IPS-15b (cell line): ENCODE results near the gene SVEP1.

ENCODE experiments used
- H3K27me3 ChIP-seq: one replicate; pipeline ENCODE4 v1.6.1; 2013; ENCODE audit warnings: low read length; ENCODE audit not compliant: control insufficient read depth, insufficient read depth
- H3K36me3 ChIP-seq: one replicate; pipeline ENCODE4 v1.6.1; 2013; ENCODE audit warnings: low read length; ENCODE audit not compliant: control insufficient read depth, insufficient read depth
- H3K4me1 ChIP-seq: one replicate; pipeline ENCODE4 v1.6.1; 2013; ENCODE audit warnings: mild to moderate bottlenecking, low read length; ENCODE audit not compliant: control insufficient read depth, insufficient read depth
- H3K4me3 ChIP-seq: one replicate; pipeline ENCODE4 v1.5.1; 2013; ENCODE audit warnings: low read depth, low read length
- H3K9ac ChIP-seq: one replicate; pipeline ENCODE4 v1.6.1; 2013; ENCODE audit warnings: low read depth, mild to moderate bottlenecking, low read length
- H3K9me3 ChIP-seq: one replicate; pipeline ENCODE4 v1.6.1; 2013; ENCODE audit warnings: mild to moderate bottlenecking, low read length; ENCODE audit not compliant: control insufficient read depth, insufficient read depth

The SVEP1 gene

GRCh38 chr9:110575945-110576344, 3.6 kb downstream of the SVEP1 start:
- no peak overlapping the region for H3K4me3 ChIP-seq
- no peaks in the 10 kb centered on the region for H3K9me3 ChIP-seq
- no peaks in the 10 kb centered on the region for H3K36me3 ChIP-seq
- peaks cover 39% of the 10 kb centered on the region for H3K27me3 ChIP-seq
- no peak overlapping the region for H3K9ac ChIP-seq
- H3K4me1 ChIP-seq: peaks cover 5% of the 10 kb centered on the region

- Histone ChIP-seq H3K9me3 (no peaks in the 10 kb centered on the region), H3K9ac (no peak overlapping the region), H3K4me3 (no peak overlapping the region), H3K36me3 (no peaks in the 10 kb centered on the region), H3K27me3 (peaks cover 31% of the 10 kb centered on the region), H3K4me1 (no peaks in the 10 kb centered on the region)
These were observed 4.4 kb downstream of the SVEP1 start for GRCh38 chr9:110575169-110575568.

GRCh38 chr9:110573305-110573704, 6.2 kb downstream of the SVEP1 start:
- H3K4me1 ChIP-seq: no peaks in the 10 kb centered on the region
- no peaks in the 10 kb centered on the region for H3K9me3 ChIP-seq
- H3K27me3 ChIP-seq: peaks cover 15% of the 10 kb centered on the region

GRCh38 chr9:110571801-110572483, 7.6 kb downstream of the SVEP1 start:
- peaks cover 1% of the 10 kb centered on the region for H3K27me3 ChIP-seq
- no peak overlapping the region for H3K9ac ChIP-seq
- no peak overlapping the region for H3K4me3 ChIP-seq
- no peaks in the 10 kb centered on the region for H3K36me3 ChIP-seq
- H3K4me1 ChIP-seq: no peaks in the 10 kb centered on the region
- no peaks in the 10 kb centered on the region for H3K9me3 ChIP-seq

More at GRCh38 chr9:110573305-110573704, 6.2 kb downstream of the SVEP1 start:
- Histone ChIP-seq H3K36me3 (no peaks in the 10 kb centered on the region), H3K9ac (no peak overlapping the region), H3K4me3 (no peak overlapping the region)

GRCh38 chr9:110566156-110566555, 13.4 kb downstream of the SVEP1 start:
- no peaks in the 10 kb centered on the region for H3K4me1 ChIP-seq
- H3K9me3 ChIP-seq: no peaks in the 10 kb centered on the region
- H3K27me3 ChIP-seq: no peaks in the 10 kb centered on the region
- H3K36me3 ChIP-seq: no peaks in the 10 kb centered on the region
- H3K4me3 ChIP-seq: no peak overlapping the region
- H3K9ac ChIP-seq: no peak overlapping the region

- no peak overlapping the region for H3K9ac ChIP-seq
- no peak overlapping the region for H3K4me3 ChIP-seq
- no peaks in the 10 kb centered on the region for H3K4me1 ChIP-seq
- no peaks in the 10 kb centered on the region for H3K9me3 ChIP-seq
- H3K27me3 ChIP-seq: no peaks in the 10 kb centered on the region
- H3K36me3 ChIP-seq: no peaks in the 10 kb centered on the region
These were observed 17.7 kb downstream of the SVEP1 start for GRCh38 chr9:110561826-110562225.

- Histone ChIP-seq H3K4me1 (no peaks in the 10 kb centered on the region), H3K27me3 (no peaks in the 10 kb centered on the region), H3K9me3 (no peaks in the 10 kb centered on the region), H3K36me3 (no peaks in the 10 kb centered on the region), H3K9ac (no peak overlapping the region), H3K4me3 (no peak overlapping the region)
These were observed 19.7 kb downstream of the SVEP1 start for GRCh38 chr9:110559869-110560268.

- Histone ChIP-seq H3K9ac (no peak overlapping the region), H3K4me3 (no peak overlapping the region), H3K27me3 (no peaks in the 10 kb centered on the region), H3K36me3 (no peaks in the 10 kb centered on the region), H3K4me1 (no peaks in the 10 kb centered on the region), H3K9me3 (no peaks in the 10 kb centered on the region)
These were observed 23.8 kb downstream of the SVEP1 start for GRCh38 chr9:110555551-110556331.

- H3K27me3 ChIP-seq: no peaks in the 10 kb centered on the region
- no peak overlapping the region for H3K9ac ChIP-seq
- no peaks in the 10 kb centered on the region for H3K36me3 ChIP-seq
- no peaks in the 10 kb centered on the region for H3K9me3 ChIP-seq
- no peak overlapping the region for H3K4me3 ChIP-seq
- H3K4me1 ChIP-seq: peaks cover 8% of the 10 kb centered on the region
These were observed 33.1 kb downstream of the SVEP1 start for GRCh38 chr9:110546411-110546871.

GRCh38 chr9:110545705-110546104, 33.8 kb downstream of the SVEP1 start:
- H3K36me3 ChIP-seq: no peaks in the 10 kb centered on the region
- H3K9me3 ChIP-seq: no peaks in the 10 kb centered on the region
- no peaks in the 10 kb centered on the region for H3K27me3 ChIP-seq
- H3K4me1 ChIP-seq: peaks cover 8% of the 10 kb centered on the region
- no peak overlapping the region for H3K9ac ChIP-seq
- no peak overlapping the region for H3K4me3 ChIP-seq

- H3K27me3 ChIP-seq: no peaks in the 10 kb centered on the region
- H3K9ac ChIP-seq: peak overlapping the region; percentile 56
- H3K4me1 ChIP-seq: peaks cover 8% of the 10 kb centered on the region
- H3K9me3 ChIP-seq: no peaks in the 10 kb centered on the region
- H3K4me3 ChIP-seq: no peak overlapping the region
- no peaks in the 10 kb centered on the region for H3K36me3 ChIP-seq
These were observed 35.9 kb downstream of the SVEP1 start for GRCh38 chr9:110543631-110544051.

GRCh38 chr9:110541950-110542349, 37.6 kb downstream of the SVEP1 start:
- H3K4me1 ChIP-seq: peaks cover 8% of the 10 kb centered on the region
- H3K4me3 ChIP-seq: no peak overlapping the region
- no peaks in the 10 kb centered on the region for H3K27me3 ChIP-seq
- H3K36me3 ChIP-seq: no peaks in the 10 kb centered on the region
- no peak overlapping the region for H3K9ac ChIP-seq
- no peaks in the 10 kb centered on the region for H3K9me3 ChIP-seq
